CD1c-positive myeloid dendritic cell (primary cell): ENCODE results near the gene LIPH.
"Not testable (repeated sequence)": the region's sequence is repeated elsewhere in the genome, so short reads cannot be mapped to it uniquely, and the experiment has no call there.

Source experiments
- DNase-seq: peaks from one replicate; pipeline ENCODE4 v3.0.0-alpha.2; 2016; ENCODE audit errors: extremely low spot score

LIPH gene

DNA sequence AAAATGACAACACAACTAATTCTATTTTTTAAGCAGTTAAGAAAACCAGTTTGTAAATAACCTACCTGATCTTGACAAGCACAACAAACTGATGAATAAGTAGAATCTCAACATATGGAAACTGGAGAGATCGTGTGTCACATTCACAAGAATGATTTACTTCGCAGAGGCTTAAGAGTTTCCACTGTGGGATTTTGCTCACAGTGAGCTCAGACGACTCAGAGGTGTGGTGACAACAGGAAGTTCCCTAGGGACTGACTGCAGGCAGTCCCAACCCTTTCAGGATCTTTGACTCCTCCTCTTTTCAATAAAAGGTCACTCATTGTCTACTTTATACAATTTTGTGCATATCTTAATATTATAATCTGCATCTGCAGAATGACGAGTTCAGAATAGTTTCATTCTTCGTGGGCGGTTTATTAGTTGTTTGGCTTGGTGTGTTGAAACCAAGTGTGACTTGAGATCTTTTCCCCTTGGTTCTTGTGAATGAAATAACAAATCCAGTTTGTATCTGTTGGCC lies at the start of gene LIPH:
Gene LIPH (minus strand): TSS at position 231 of the 520 bp plus-strand sequence. CDS start 117 bp downstream, at position 114.
- DNase-seq: no peak

DNA sequence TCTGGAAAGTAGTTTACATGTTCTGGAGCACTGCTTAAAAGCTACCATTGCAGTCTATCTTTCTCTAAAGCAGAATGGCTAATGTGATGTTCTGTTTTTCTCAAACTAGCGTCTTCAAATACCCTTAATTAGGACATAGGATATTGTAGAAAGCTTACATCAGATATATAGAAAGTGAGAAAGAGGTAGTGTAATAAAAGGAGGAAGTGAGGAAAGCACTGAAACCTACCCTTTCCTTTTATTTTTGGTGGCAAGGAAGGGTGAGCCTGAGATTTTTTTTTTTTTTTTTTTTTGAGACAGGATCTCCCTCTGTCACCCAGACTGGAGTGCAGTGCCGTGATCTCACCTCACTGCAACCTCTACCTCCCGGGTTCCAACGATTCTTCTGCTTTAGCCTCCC lies 43.1 kb upstream of the LIPH start:
- peak; percentile 38 for DNase-seq

DNA sequence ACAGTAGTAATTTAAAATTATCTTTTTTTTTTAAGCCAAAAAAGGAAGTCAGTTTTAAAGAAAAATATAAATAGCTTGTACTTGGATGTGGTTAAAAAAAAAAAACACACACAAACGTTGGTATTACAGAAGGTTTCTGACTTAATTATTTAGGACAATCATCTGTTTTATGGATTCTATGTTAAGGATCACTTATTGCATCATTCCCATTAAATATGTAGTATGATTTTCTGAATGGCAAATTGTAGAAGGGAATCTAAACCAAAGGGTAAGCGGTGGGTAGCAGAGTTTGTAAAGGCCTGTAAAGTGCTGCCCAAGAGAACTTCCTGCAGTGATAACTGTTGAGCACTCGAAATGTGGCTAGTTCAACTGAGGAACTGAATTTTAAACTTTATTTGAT lies 41.7 kb upstream of the LIPH start:
- DNase-seq: no peak

DNA sequence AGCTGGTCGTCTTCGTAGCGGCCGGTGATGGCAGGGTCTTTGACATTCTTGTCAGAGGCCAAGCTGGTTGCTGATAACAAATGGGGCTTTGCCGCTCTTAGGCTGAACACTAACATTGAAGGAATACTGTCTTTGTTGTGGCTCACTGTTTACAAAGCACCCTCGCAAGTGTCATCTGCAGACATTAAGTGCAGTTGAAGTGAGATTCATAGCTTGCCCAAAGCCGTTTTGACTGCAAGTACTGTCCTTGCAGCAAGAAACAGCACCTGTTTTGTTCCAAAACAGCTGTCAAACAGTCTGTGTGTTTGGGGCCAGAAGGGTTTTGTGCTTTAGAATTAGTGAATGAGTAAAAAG lies 34.3 kb upstream of the LIPH start:
- no peak for DNase-seq

DNA sequence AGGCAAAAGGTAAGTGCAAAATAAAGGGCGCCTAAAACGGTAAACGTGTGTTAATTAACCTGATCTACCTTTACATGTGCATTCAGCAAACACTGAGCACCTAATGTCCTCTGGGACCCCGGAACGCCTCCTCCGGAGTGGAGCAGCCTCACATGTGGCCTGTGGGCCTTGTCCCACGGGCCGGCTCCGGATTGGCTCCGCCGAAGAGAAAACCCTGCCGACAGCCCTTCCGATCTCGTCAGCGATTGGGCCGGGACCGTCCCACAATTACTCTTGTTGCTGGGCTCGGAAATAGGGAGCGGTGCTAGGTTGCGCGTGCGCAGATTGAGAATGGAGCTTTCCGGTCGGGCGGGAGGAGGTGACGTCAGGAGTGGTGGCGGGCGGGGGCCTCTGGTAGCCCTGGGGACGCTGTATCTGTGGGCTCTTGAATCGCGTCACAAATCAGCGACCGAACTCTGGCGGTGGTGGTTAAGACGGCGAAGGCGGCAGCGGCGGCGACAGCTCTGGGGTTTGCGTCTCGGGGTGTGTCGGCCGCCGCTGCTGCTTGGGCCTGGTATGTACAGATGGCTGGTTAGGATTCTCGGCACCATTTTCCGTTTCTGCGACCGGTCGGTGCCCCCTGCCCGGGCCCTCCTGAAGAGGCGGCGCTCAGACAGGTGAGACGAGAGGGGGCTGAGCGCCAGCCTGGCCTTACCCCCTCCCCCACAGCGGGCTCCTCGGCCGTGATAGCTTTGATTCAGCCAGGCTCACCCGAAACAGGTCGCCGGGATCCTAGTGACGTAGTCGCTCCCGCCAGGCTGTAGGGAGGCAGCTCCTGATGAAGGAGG lies 33.7 kb upstream of the LIPH start, which contains the start of gene SENP2:
Gene SENP2 (plus strand): TSS at position 437 of the 827 bp plus-strand sequence. CDS start 119 bp downstream, at position 556.
- DNase-seq: peak; percentile 100

DNA sequence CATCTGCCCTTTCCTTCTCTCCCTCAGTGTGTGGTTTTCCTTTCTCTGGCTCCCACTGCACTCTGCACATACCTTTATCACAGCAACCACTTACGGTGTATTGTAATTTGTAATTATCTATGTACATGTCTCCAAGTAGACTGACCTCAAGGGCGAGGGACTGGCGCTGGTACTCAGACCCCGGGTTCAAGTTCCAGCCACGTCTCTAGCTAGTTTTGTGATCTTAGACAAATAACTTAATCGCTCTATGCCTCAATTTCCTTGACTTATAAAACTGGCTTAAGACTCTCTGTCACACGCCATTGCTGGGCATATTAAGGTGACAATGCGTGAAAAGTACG lies 33.1 kb upstream of the LIPH start:
- no peak for DNase-seq

DNA sequence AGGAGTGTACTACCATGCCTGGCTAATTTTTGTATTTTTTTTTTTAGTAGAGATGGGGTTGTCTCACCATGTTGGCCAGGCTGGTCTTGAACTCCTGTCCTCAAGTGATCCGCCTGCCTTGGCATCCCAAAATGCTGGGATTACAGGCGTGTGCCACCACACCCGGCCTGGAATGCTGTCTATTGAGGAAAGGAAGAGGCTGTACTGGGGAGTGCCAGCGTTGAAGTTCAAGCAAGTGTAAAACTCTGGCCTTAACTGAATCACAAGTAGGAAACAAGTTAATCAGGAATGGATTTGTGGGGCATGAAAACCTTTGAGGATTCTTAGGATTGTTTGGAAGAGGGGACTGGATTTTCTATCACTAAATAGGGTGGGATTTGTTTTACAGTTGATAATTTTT lies 32.3 kb upstream of the LIPH start:
- no peak for DNase-seq

DNA sequence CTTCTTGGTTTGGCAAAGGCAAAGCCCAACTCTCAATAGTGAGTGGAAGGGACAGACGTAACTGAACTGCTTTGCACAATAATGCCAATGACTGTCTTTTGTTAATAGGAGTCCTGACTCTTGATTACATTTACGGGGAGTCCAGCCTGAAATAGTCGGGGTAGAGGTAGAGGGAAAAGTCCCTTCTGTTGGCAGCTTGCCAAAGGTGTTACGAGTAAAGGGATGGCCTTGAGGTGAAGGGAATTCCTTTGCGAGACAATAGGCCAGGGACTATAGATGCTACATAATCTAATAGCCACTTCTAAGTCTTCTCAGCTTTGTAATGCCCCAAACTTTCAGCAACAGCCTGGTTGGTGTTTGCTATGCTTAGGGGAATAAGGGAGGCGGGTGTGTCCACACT lies 31.5 kb upstream of the LIPH start:
- DNase-seq: no peak

DNA sequence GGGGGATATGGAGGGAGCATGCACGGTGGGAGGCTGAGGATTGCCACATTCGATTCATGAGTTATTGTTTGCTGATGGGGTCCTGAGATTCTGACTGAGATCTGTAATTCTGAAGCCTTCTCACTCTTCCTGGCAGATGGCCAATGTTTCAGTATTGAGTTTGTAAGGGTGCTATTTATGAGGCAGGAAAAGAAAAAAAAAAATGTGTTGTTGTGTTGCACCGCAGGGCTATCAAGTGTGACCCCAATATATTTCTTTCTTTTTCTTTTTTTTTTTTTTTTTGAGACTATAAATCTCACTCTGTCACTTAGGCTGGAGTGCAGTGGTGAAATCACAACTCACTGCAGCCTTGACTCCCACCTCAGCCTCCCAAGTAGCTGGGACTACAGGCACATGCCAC lies 30.5 kb upstream of the LIPH start:
- DNase-seq: peak; percentile 23

DNA sequence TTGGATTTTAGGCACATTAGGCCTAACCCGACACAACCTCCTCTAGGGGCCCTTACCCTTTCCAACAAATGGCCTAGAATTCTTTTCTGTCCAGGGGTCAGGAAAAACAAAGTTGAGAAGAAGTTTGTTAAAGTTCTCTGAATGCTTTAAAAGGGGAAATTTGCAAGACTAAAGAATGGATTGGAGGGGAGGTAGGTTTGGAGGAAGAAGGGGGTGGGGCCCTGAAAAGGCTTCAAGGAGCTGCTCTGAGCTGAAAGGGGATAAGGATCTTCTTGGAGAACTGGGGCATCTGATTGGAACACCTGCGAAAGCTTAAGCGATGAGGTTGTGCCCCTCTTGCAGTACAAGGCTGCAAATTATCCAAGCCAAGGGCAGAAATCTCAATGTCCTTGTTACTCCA lies 29.8 kb upstream of the LIPH start:
- DNase-seq: no peak

DNA sequence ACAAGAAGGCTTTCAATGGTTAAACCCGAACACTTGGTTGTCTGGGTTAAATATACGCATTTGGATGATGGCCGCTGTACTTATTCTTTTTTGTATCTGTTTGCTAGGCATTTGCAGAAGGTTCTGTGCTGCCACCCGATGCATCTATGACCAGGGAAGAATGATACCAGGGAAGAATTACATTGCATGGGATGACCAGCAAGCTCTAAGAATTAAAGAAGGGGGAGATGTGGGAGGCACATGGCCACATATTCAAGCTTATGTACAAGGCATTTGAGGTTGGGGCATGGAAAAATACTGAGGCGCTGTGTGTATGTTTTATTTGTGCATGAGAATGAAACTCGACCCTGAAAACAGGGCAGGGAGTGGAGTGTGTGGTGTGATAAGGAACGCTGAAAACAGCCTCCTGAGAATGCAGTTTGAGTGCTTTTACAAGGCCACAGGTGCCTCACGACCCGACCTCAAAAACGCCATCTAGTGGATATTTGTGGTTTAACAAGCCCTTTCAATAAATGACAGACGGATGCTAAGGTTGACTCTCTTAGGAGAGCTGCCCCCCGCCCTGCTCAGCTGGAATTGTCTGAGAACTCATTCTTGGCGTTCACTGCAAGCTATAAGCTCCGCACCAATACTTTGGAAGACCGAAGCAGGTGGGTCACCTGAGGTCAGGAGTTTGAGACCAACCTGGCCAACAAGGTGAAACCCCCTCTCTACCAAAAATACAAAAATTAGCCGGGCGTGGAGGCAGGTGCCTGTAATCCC lies 22.9 kb upstream of the LIPH start:
- peak; percentile 75 for DNase-seq

DNA sequence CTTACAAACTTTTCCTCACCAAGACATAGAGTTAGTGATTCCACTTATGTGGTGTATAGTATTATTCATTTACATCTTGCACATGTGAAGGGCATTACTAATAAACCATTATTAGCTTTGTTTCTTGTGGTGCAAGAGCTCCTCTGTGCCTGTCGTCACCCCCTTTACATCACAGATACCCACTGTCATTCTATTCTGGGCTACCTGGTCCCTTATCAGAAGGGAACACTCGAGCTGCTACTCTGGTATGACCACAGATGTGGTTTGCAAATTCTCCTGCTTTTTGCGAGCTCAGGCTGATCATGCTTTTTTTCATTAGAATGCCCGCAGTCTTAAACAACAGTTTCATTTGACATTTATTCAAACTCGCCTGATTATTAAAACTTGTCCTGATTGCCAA lies 19.8 kb upstream of the LIPH start:
- DNase-seq: no peak

DNA sequence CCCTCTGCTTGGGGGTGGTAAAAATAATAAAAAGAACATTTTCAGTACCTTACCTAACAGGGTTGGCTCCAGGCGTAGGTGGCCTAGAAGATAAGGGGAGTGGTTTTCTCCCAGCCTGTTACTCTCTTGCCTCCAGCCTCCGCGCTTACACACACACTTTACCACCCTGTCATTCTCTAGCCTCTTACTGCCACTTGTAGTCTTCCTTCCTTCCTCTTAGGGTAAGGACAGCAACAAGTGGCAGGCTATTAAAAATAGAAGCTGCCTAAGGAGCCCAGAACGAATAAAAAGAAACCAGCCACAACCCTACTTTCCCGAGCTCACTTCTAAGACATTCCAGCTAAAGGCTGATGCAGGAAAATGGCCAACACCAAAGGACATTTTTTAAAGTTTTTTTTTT lies 9.6 kb upstream of the LIPH start:
- DNase-seq: no peak

DNA sequence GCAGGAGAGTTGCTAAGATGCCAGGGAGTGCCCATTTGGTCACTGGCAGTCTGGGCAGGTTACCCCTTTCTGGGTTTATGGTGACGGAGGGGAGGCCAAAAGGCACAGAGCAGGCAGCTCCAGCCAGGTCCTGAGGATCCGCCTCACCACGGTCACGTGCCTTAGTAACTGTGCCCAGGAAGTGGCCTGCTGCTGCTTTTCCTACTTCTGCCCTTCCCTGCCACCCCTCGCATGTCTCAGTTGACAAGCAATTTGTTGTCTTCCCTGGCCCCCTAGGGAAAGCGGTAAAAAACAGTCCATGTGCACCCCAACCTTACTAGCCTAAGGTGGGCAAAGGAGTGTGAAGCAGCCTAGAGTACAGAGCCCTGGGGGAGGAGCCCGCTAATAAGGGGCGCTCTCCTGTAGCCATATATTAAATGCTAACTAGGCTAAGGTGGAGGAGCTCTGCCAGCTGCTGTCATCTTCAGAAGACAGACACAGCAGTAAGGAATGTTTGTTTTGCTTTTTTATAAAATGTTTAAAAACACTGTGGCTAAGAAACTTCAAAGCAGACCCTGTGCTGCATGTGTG lies 9.1 kb upstream of the LIPH start:
- DNase-seq: peak; percentile 23

DNA sequence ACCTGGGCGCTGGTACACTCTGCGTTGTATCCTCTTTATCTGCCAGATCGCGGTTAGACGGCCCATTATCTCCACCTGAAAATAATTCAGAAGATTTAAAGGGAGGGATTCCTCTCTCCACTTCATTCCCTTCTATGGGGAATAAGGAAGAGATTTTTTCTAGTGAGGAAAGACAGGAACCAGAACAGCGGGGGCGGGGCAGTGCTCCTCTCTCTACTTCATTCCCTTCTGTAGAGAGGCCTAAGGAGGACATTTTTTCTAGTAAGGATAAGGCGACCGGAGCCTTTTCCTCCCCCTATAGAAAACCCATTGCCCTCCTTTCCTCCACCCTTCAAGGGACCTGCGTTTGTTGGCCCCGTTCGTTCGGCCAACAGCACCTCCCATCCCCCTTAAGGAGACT lies 8.3 kb upstream of the LIPH start:
- no peak for DNase-seq

DNA sequence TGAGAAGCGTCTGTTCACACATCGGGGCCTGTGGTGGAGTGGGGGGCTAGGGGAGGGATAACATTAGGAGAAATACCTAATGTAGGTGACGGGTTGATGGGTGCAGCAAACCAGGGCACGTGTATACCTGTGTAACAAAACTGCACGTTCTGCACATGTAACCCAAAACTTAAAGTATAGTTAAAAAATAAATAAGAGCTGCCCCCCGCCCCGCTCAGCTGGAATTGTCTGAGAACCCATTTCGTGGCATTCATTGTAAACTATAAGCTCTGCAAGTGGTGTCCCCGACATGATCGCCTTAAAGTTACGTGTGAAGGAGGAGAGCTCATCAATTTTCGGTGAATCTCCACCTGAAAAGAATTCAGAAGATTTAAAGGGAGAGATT lies 7.3 kb upstream of the LIPH start:
- no peak for DNase-seq

DNA sequence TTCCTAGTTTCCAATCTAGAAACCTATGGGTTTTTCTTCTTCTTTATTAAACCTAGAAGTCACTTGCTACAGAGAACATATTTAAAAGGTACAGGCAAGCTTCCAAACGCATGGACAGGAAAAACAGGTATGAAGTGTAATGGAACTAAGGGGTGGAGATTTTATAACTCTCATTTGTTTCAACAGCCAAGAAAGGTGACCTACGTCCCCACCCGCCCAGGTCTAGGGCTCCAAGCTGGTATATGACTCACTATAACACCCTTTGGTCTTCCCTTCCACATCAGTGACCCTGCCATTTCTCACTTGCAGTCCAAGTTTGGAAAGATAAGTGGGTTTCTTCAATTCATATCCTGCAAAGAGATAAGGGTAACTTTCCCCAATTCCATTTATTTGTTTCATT lies 6.0 kb upstream of the LIPH start:
- no peak for DNase-seq

DNA sequence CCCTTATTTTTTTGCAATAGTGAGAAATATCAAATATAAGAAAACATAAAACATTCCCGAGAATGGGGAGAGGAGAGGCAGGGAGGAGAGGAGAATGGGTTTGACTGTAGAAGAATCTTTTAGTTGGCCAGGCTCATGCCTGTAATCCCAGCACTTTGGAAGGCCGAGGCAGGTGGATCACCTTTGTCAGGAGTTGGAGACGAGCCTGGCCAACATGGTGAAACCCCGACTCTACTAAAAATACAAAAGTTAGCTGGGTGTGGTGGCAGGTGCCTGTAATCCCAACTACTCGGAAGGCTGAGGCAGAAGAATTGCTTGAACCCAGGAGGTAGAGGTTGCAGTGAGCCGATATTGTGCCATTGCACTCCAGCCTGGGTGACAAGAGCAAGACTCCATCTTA lies 4.3 kb upstream of the LIPH start:
- not testable (repeated sequence) for DNase-seq

DNA sequence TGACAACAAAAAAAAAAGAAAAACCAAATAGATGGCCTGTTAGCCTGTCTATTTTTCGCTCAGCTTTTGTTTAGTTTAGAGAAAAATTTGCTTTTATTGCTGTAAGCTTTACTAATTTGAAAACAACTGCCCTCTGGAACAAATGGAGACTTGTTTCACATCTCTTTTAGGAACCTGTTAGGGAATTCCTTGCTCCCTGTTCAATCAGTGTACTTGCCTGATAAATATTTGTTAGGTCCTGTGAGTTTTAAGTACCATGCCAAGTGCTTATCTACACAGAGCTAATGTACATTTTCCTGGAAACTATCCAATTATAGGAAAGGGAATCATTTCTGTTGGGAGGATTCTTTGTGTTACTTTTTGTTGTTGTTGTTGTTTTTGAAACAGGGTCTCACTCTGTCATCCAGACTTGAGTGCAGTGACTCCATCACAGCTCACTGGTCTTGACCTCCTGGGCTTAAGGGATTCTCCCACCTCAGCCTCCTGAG lies 3.5 kb upstream of the LIPH start:
- DNase-seq: no peak

DNA sequence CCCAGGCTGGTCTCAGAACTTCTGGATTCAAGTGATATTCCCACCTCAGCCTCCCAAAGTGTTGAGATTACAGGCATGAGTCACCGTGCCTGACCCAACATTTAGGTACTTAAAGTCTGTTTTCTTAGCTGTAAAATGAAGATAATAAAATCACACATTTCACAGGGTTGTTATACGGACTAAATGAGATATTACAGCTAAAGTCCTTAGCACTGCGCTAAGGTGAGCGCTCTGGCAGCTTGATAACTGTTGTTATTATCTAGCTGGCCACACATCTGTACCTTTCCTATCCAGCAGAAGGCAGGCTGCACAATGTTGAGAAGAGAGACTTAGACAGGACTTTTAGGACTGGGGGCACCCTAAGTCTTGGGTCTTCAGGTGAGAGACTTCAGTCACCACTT lies 2.7 kb upstream of the LIPH start:
- no peak for DNase-seq

DNA sequence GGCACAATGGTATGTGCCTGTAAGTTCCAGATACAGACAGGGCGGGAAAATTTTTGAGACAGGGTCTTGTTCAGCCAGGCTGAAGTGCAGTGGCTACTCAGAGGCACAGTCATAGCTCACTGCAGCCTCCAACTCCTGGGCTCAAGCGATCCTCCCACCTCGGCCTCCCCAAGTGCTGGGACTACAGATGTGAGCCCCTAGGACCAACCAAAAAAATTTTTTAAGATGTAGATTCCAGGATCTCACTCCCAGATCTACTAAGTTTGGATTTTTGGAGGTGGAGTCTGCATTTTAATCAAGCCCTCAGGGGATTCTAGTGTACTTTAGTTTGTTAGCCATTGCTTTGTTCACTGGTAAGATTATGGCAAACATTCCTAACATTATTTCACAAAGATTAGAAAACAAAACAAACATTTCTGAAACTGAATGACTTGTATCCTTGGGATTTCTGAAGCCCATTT lies 2.7 kb downstream of the LIPH start:
- no peak for DNase-seq

DNA sequence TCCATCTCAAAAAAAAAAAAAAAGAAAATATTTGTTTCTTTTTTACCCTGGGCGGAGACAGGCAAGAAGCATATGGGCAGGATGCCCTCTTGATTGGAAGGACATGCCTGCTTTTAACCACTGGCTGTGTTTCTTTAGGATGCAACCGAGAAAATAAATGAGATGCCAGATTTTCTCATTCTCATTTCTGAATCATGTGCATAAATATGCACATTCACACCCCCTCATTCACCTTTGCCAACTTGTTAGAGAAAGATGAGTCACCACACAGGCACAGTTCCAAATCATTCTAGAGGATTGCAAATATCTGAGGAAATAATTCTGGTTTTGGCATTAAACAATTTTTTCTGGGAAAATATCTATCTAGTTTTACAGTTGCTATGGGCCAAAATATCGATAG lies 3.3 kb downstream of the LIPH start:
- DNase-seq: no peak

DNA sequence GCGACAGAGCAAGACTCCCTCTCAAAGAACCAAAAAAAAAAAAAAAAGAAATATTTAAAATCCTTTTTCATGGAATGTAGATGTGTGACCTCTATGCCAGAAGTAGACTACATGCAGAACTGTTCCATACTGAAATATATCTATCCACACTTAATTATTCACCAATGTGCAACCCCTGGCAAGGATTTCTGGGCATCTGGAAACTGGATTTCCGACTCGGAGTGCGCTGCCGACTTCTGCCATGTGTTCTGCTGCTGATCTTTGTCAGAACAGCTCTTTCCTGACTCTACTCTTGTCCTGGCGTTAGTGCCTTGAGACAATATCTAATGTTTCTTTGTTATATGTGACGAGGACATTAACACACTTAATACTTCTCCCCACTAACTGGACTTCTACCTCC lies 11.7 kb downstream of the LIPH start:
- no peak for DNase-seq
